Fibroblast of lung (primary cell): Measurements from ENCODE around the gene BMP6.

ENCODE experiments used
- EZH2 ChIP-seq: IDR thresholded peaks from 2 replicates; pipeline ENCODE4 v1.5.1; 2012; ENCODE audit warnings: low read length, control low read depth, mild to moderate bottlenecking; ENCODE audit errors: missing control alignments
- TF ChIP-seq, protein P1 (sequence below), 2 donors: IDR thresholded peaks in 1 of 2; conservative IDR thresholded peaks in 1 of 2; 1 replicate in 1 of 2; 2 replicates in 1 of 2; pipeline ENCODE4 v1.5.1; 2011 to 2012; ENCODE audit warnings: low read length in 2 of 2, control low read depth in 1 of 2, inconsistent platforms in 1 of 2, low read depth in 1 of 2, mild to moderate bottlenecking in 1 of 2

- TF ChIP-seq, protein P1, sequence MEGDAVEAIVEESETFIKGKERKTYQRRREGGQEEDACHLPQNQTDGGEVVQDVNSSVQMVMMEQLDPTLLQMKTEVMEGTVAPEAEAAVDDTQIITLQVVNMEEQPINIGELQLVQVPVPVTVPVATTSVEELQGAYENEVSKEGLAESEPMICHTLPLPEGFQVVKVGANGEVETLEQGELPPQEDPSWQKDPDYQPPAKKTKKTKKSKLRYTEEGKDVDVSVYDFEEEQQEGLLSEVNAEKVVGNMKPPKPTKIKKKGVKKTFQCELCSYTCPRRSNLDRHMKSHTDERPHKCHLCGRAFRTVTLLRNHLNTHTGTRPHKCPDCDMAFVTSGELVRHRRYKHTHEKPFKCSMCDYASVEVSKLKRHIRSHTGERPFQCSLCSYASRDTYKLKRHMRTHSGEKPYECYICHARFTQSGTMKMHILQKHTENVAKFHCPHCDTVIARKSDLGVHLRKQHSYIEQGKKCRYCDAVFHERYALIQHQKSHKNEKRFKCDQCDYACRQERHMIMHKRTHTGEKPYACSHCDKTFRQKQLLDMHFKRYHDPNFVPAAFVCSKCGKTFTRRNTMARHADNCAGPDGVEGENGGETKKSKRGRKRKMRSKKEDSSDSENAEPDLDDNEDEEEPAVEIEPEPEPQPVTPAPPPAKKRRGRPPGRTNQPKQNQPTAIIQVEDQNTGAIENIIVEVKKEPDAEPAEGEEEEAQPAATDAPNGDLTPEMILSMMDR (conservative IDR thresholded peaks at IDR 0.05 in 1 of 2, IDR thresholded peaks at IDR 0.05 in 1 of 2; ENCODE audit: low read depth in 1 of 2, low read length in 2 of 2), result no peak
- no peak for TF ChIP-seq EZH2
Measured at GRCh38 chr6:7851780-7852179, 125.9 kb downstream of the BMP6 start.
